Pancreas (tissue), 10 donors: ENCODE results near the gene TANGO2. TPM values are rescaled to one million over a fixed set of nuclear protein-coding genes. Genes with fewer than 3 reads are reported as not detected.

Experiments used
- ATAC-seq, 4 donors: fragments of 200-7000 bp; cut with Tn5 transposase; one replicate each; pipeline versions ENCODE4 v1.8.0 to v1.9.1; 2020; ENCODE audit warnings: mild to moderate bottlenecking in 4 of 4, moderate library complexity in 4 of 4
- DNase-seq, 6 donors: peaks; one replicate each; pipeline ENCODE4 v3.0.0-alpha.2; 2020
- FAIRE-seq: peaks from 2 replicates; lab custom pipeline; 2012; peaks lifted over from hg19 to GRCh38; lab: Jason Lieb, UNC
- H3K27ac ChIP-seq, 4 donors: fragments of 200-600 bp; sonication (generic); 1 replicate in 3 of 4; 2 replicates in 1 of 4; pipeline versions ENCODE4 v1.5.0 to v1.8.0; 2020
- H3K27me3 ChIP-seq, 4 donors: fragments of 200-600 bp; one replicate each; pipeline ENCODE4 v1.8.0; 2021
- H3K36me3 ChIP-seq, 3 donors: fragments of 200-600 bp; sonication (generic) in 1 of 3; one replicate each; pipeline versions ENCODE4 v1.5.0 to v1.8.0; 2020 to 2021
- H3K4me1 ChIP-seq, 3 donors: fragments of 200-600 bp; one replicate each; pipeline ENCODE4 v1.8.0; 2021
- H3K4me3 ChIP-seq, 4 donors: fragments of 200-600 bp; sonication (generic) in 2 of 4; one replicate each; pipeline versions ENCODE4 v1.5.0 to v1.8.0; 2020 to 2021
- H3K9me3 ChIP-seq, 4 donors: fragments of 200-600 bp; one replicate each; pipeline ENCODE4 v1.8.0; 2021
- CTCF ChIP-seq, 4 donors: fragments of 200-600 bp; sonication (generic) in 3 of 4; IDR thresholded peaks; one replicate each; pipeline versions ENCODE4 v1.5.0 to v1.8.0; 2021; ENCODE audit warnings: antibody characterized with exemption in 4 of 4
- WGBS, 2 donors: extraction: QIAGEN DNeasy Blood & Tissue Kit; methylation state at CpG; one replicate each; pipeline ENCODE4 v1.1.7; 2013; 5-methylcytosine and 5-hydroxymethylcytosine counted together
- intact Hi-C, 3 donors: fragments of 100-400 bp; cut with DNase I; formaldehyde crosslinking; loops; one replicate each; pipeline versions ENCODE4 v1.11.1 to v1.14.2; 2022
- polyA plus RNA-seq, 2 donors: library from polyadenylated mRNA; stranded (reverse); fragments of 200-250 nt; gene quantifications; one replicate each; pipeline ENCODE4 v1.2.3, GENCODE V29; 2013
- total RNA-seq, 6 donors: library from RNA; stranded (reverse); fragmentation: NEBNext Ultra II Directional in 4 of 6; extraction: Animal tissue kit (Norgen Biotek cat#: 25700) in 4 of 6; gene quantifications; one replicate each; pipeline versions ENCODE4 v1.2.1 to v1.2.4, GENCODE V29; 2021 to 2023
- donor health status: healthy with polysubstance abuse.
- donor health status: DM: no; HTN: no; CAD: no; lungs with moderate emphysema.
- donor health status: DM: no; HTN: no; CAD: no.
- donor health status: control.
- donor health status: control.
- donor health status: Bipolar disorder and iron deficiency.
- donor health status: DM: yes; HTN: yes; CAD: no.
- donor health status: DM: no; HTN: no; CAD: no.
- donor health status: DM: no; HTN: no; CAD: no.
- donor health status: DM: yes; HTN: yes; CAD: no.

The TANGO2 gene
- total and polyA plus RNA-seq, 8 donors, result 4.0 to 20.4 (median 11.5) TPM

GRCh38 chr22:20084547-20085413 is 63.9 kb downstream of the TANGO2 start:
- Histone ChIP-seq H3K27ac (no peak overlapping the region), H3K4me3 (no peak overlapping the region)
- no peak for FAIRE-seq

GRCh38 chr22:20085651-20086050 is 64.7 kb downstream of the TANGO2 start:
- ATAC-seq (no peak), DNase-seq (no peak), FAIRE-seq (no peak)
- H3K4me1 ChIP-seq, result peaks cover 16 to 28% (median 18%) of the 10 kb centered on the region in 3 donors
- no peak overlapping the region for H3K4me3 ChIP-seq
- intact Hi-C loops, result no loop called here
- no peak for TF ChIP-seq CTCF (IDR thresholded peaks at IDR 0.05)
- no peaks in the 10 kb centered on the region for H3K27me3 ChIP-seq
- H3K36me3 ChIP-seq, result peaks cover 9 to 49% (median 25%) of the 10 kb centered on the region in 3 donors
- H3K9me3 ChIP-seq, result no peaks in the 10 kb centered on the region
- H3K27ac ChIP-seq, result no peak overlapping the region
- WGBS, 2 donors, result 93 to 96% methylated on average over 20 of the region's 20 CpGs

More at GRCh38 chr22:20084547-20085413, 63.9 kb downstream of the TANGO2 start:
- intact Hi-C loops, result no loop called here
- peak in 1 of 6 donors; percentile 59 for DNase-seq
- peaks cover 7 to 40% (median 22%) of the 10 kb centered on the region in 3 donors for H3K36me3 ChIP-seq
- peak in 1 of 4 donors; percentile 10 for TF ChIP-seq CTCF (IDR thresholded peaks at IDR 0.05)
- peaks cover 16 to 28% (median 18%) of the 10 kb centered on the region in 3 donors for H3K4me1 ChIP-seq
- no peaks in the 10 kb centered on the region for H3K27me3 ChIP-seq
- H3K9me3 ChIP-seq, result no peaks in the 10 kb centered on the region
- WGBS, 2 donors, result 64 to 69% methylated on average over 23 of the region's 23 CpGs
- ATAC-seq, result no peak

- TF ChIP-seq CTCF (IDR thresholded peaks at IDR 0.05), result no peak
- Histone ChIP-seq H3K9me3 (no peaks in the 10 kb centered on the region), H3K27me3 (no peaks in the 10 kb centered on the region), H3K4me1 (peaks cover 15 to 25% (median 15%) of the 10 kb centered on the region in 3 donors), H3K4me3 (no peak overlapping the region), H3K27ac (no peak overlapping the region), H3K36me3 (peaks cover 9 to 54% (median 25%) of the 10 kb centered on the region in 3 donors)
- ATAC-seq (no peak), FAIRE-seq (no peak), DNase-seq (no peak)
- intact Hi-C loops, result no loop called here
- 91 to 92% methylated on average over 24 of the region's 24 CpGs for WGBS, 2 donors
Observed at GRCh38 chr22:20086101-20086599, 65.2 kb downstream of the TANGO2 start.

- DNase-seq (no peak), FAIRE-seq (no peak), ATAC-seq (no peak)
- no peaks in the 10 kb centered on the region for H3K9me3 ChIP-seq
- no peak for TF ChIP-seq CTCF (IDR thresholded peaks at IDR 0.05)
- intact Hi-C loops, result no loop called here
- H3K36me3 ChIP-seq, result peaks cover 9 to 60% (median 27%) of the 10 kb centered on the region in 3 donors
- no peak overlapping the region for H3K4me3 ChIP-seq
- peaks cover 9 to 19% (median 9%) of the 10 kb centered on the region in 3 donors for H3K4me1 ChIP-seq
- WGBS, 2 donors, result 96 to 99% methylated on average over 5 of the region's 5 CpGs
- H3K27ac ChIP-seq, result no peak overlapping the region
- no peaks in the 10 kb centered on the region for H3K27me3 ChIP-seq
Observed at GRCh38 chr22:20086763-20087162, 65.9 kb downstream of the TANGO2 start.
